HepG2 (cell line): Measurements from ENCODE around the gene MAN2A1. TPM values are rescaled to one million over a fixed set of nuclear protein-coding genes. Genes with fewer than 3 reads are reported as not detected.

Experiments used
- AGO1 ChIP-seq: fragments of 200-400 bp; formaldehyde crosslinking; IDR thresholded peaks from 2 replicates; pipeline ENCODE4 v1.6.1; 2017; ENCODE audit warnings: mild to moderate bottlenecking, low read depth, low read length, moderate library complexity; ENCODE audit not compliant: poor library complexity, severe bottlenecking
- ASH2L ChIP-seq: fragments of 300-600, 200-600 bp; sonication (generic); IDR thresholded peaks from 2 replicates; pipeline ENCODE4 v1.7.0; 2017; ENCODE audit warnings: low read depth, mild to moderate bottlenecking, moderate library complexity, mixed read lengths, low read length; ENCODE audit not compliant: insufficient read length
- ATF7 ChIP-seq, 2 experiments: fragments of 450-650 bp in 1 of 2; sonication (generic) in 1 of 2; formaldehyde crosslinking in 1 of 2; IDR thresholded peaks; 2 replicates each; pipeline versions ENCODE4 v1.4.0 to v1.6.1; 2016 to 2020; ENCODE audit warnings: antibody characterized with exemption in 1 of 2, mild to moderate bottlenecking in 1 of 2, missing genetic modification reagents in 1 of 2
- BORCS8-MEF2B ChIP-seq: sonication (generic); formaldehyde crosslinking; IDR thresholded peaks from 2 replicates; pipeline ENCODE4 v1.8.0; 2022; ENCODE audit warnings: mild to moderate bottlenecking, missing genetic modification reagents
- FOXC1 ChIP-seq: sonication (generic); formaldehyde crosslinking; IDR thresholded peaks from 2 replicates; pipeline ENCODE4 v1.8.0; 2022; ENCODE audit warnings: mild to moderate bottlenecking, missing genetic modification reagents, borderline replicate concordance
- GLI4 ChIP-seq: sonication (generic); formaldehyde crosslinking; IDR thresholded peaks from 2 replicates; pipeline ENCODE4 v1.5.1; 2020; ENCODE audit warnings: missing genetic modification reagents, mild to moderate bottlenecking, moderate library complexity, borderline replicate concordance
- KDM4B ChIP-seq: sonication (generic); formaldehyde crosslinking; IDR thresholded peaks from 2 replicates; pipeline ENCODE4 v1.4.0; 2020; ENCODE audit warnings: missing genetic modification reagents
- KDM5A ChIP-seq: fragments of 200-600 bp; sonication (generic); IDR thresholded peaks from 2 replicates; pipeline ENCODE4 v1.7.0; 2018; ENCODE audit warnings: antibody characterized with exemption, mild to moderate bottlenecking, low read length, borderline replicate concordance
- MXD3 ChIP-seq: IDR thresholded peaks from 2 replicates; pipeline ENCODE4 v1.6.1; 2016; ENCODE audit warnings: mild to moderate bottlenecking, missing biosample characterization, missing genetic modification reagents
- ONECUT2 ChIP-seq: sonication (generic); formaldehyde crosslinking; IDR thresholded peaks from 2 replicates; pipeline ENCODE4 v1.4.0; 2020; ENCODE audit warnings: missing genetic modification reagents
- PATZ1 ChIP-seq: sonication (generic); formaldehyde crosslinking; IDR thresholded peaks from 2 replicates; pipeline ENCODE4 v1.4.0; 2020; ENCODE audit warnings: missing genetic modification reagents
- PAWR ChIP-seq: sonication (generic); formaldehyde crosslinking; IDR thresholded peaks from 2 replicates; pipeline ENCODE4 v1.4.0; 2020; ENCODE audit warnings: missing genetic modification reagents, mild to moderate bottlenecking, borderline replicate concordance
- PRMT3 ChIP-seq: sonication (generic); formaldehyde crosslinking; IDR thresholded peaks from 2 replicates; pipeline ENCODE4 v1.8.1; 2022; ENCODE audit warnings: low read depth, mild to moderate bottlenecking, moderate library complexity, missing genetic modification reagents, borderline replicate concordance
- RELA ChIP-seq: sonication (generic); formaldehyde crosslinking; IDR thresholded peaks from 2 replicates; pipeline ENCODE4 v1.4.0; 2020; ENCODE audit warnings: missing genetic modification reagents
- RORA ChIP-seq: sonication (generic); formaldehyde crosslinking; IDR thresholded peaks from 2 replicates; pipeline ENCODE4 v1.5.0; 2020; ENCODE audit warnings: mild to moderate bottlenecking, missing genetic modification reagents, moderate library complexity
- SCMH1 ChIP-seq: sonication (generic); formaldehyde crosslinking; IDR thresholded peaks from 2 replicates; pipeline ENCODE4 v1.9.0; 2021; ENCODE audit warnings: missing genetic modification reagents, mild to moderate bottlenecking, borderline replicate concordance
- SMARCC2 ChIP-seq: fragments of 450-650 bp; IDR thresholded peaks from 2 replicates; pipeline ENCODE4 v1.6.1; 2017; ENCODE audit warnings: antibody characterized with exemption, mild to moderate bottlenecking
- SMYD3 ChIP-seq: sonication (generic); formaldehyde crosslinking; IDR thresholded peaks from 2 replicates; pipeline ENCODE4 v1.8.1; 2023; ENCODE audit warnings: mild to moderate bottlenecking, missing genetic modification reagents
- SOX6 ChIP-seq, 2 experiments: fragments of 450-650 bp in 1 of 2; sonication (generic) in 1 of 2; formaldehyde crosslinking in 1 of 2; IDR thresholded peaks; 2 replicates each; pipeline versions ENCODE4 v1.4.0 to v1.6.1; 2017 to 2020; ENCODE audit warnings: antibody characterized with exemption in 1 of 2, mild to moderate bottlenecking in 1 of 2, missing genetic modification reagents in 1 of 2
- YY1 ChIP-seq: IDR thresholded peaks from 2 replicates; pipeline ENCODE4 v1.6.1; 2011; ENCODE audit warnings: low read length, low read depth, moderate library complexity, mild to moderate bottlenecking; ENCODE audit not compliant: insufficient read depth, insufficient replicate concordance
- ZFYVE20 ChIP-seq: sonication (generic); formaldehyde crosslinking; IDR thresholded peaks from 2 replicates; pipeline ENCODE4 v1.8.0; 2023; ENCODE audit warnings: low read depth, mild to moderate bottlenecking, moderate library complexity, missing genetic modification reagents, borderline replicate concordance
- ZNF577 ChIP-seq: sonication (generic); formaldehyde crosslinking; IDR thresholded peaks from 2 replicates; pipeline ENCODE4 v1.4.0; 2020; ENCODE audit warnings: mild to moderate bottlenecking, low read depth, missing genetic modification reagents, borderline replicate concordance
- ZNF589 ChIP-seq: sonication (generic); formaldehyde crosslinking; conservative IDR thresholded peaks from 2 replicates; pipeline ENCODE4 v1.8.0; 2022; ENCODE audit warnings: mild to moderate bottlenecking, moderate library complexity, missing genetic modification reagents
- polyA plus RNA-seq, 8 experiments: library from polyadenylated mRNA; depleted of rRNA in 3 of 8; stranded (reverse) in 7 of 8; unstranded in 1 of 8; fragments of >200 nt; fragmentation: Illumina TruSeq in 4 of 8; extraction: Trizol in 4 of 8; gene quantifications; 2 replicates each; pipeline versions ENCODE4 v1.2.1 to v1.2.3, GENCODE V29; 2011 to 2016; ENCODE audit warnings: low read depth in 4 of 8, missing spikeins in 1 of 8, mixed read lengths in 1 of 8; ENCODE audit not compliant: insufficient read depth in 1 of 8
- total RNA-seq, 5 experiments: library from RNA; depleted of rRNA; stranded (reverse); fragments of >200 nt; fragmentation: Illumina TruSeq; extraction: Trizol; gene quantifications; 2 replicates each; pipeline ENCODE4 v1.2.3, GENCODE V29; 2016; ENCODE audit warnings: low read depth in 1 of 5
- TF ChIP-seq, protein P1 (sequence below): sonication (generic); formaldehyde crosslinking; conservative IDR thresholded peaks from 2 replicates; pipeline ENCODE4 v1.4.0; 2020; ENCODE audit warnings: missing genetic modification reagents

Gene MAN2A1
- total and polyA plus RNA-seq, 2 of the 13 experiments (the other 11 are each of a cell fraction or from before 2014, with no cell fraction given), result 56.2 to 80.5 TPM

DNA sequence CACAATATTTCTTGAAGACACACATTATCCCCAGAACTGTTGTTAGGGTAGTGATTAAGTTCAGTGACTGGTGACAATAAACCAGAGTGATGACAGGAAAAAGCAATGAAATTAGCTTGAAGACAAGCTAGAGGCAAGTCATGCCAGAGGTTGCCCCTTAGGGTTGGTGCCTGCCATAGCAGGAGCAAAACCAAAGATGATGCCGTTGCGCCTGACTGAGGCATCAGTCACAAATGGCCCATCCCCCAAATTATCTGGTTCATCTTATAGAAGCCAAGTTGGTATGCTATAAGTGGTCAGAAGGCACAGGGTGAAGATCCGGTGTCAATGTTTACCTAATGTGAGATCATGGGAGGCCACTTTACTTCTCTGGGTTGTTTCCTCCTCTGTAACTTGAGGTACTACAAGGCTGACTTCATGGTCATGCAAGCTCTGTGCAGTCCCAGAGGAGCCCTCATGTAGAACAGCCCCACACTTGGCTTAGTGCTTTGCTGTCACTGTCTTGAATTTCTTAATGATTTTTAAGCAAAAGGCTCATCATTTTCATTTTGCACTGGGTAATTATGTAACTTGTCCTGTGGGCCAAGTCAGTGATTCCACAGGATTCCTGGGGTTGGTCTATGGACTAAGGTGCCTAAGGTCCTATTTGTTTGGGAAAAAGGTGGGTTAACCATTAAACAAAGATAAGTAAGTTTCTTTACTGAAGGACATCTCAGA, 211.3 kb downstream of the MAN2A1 start (continued):
- TF ChIP-seq ZNF589 (CRISPR knock-in tag) (no peak), MXD3 (CRISPR knock-in tag) (no peak), ZFYVE20 (no peak), RELA (CRISPR knock-in tag) (no peak), KDM4B (CRISPR knock-in tag) (no peak), SMYD3 (CRISPR knock-in tag) (no peak), PATZ1 (CRISPR knock-in tag) (peak; percentile 23), SMARCC2 (no peak), ASH2L (peak; percentile 100), GLI4 (CRISPR knock-in tag) (no peak), ONECUT2 (CRISPR knock-in tag) (peak; percentile 9; the same call in 1 of the 2 replicates), SOX6 (IDR thresholded peaks at IDR 0.05) (no peak), SOX6 (CRISPR knock-in tag; IDR thresholded peaks at IDR 0.05) (peak; percentile 91), ZNF577 (CRISPR knock-in tag) (no peak), SCMH1 (CRISPR knock-in tag) (no peak), ATF7 (IDR thresholded peaks at IDR 0.05) (peak; percentile 67), ATF7 (CRISPR knock-in tag; IDR thresholded peaks at IDR 0.05) (peak; percentile 94), KDM5A (peak; percentile 36; the same call in 1 of the 2 replicates), AGO1 (no peak), PRMT3 (CRISPR knock-in tag) (no peak), RORA (peak; percentile 86; the same call in 1 of the 2 replicates), FOXC1 (no peak), BORCS8-MEF2B (CRISPR knock-in tag) (no peak), PAWR (no peak), YY1 (peak; percentile 9)
- TF ChIP-seq, protein P1, sequence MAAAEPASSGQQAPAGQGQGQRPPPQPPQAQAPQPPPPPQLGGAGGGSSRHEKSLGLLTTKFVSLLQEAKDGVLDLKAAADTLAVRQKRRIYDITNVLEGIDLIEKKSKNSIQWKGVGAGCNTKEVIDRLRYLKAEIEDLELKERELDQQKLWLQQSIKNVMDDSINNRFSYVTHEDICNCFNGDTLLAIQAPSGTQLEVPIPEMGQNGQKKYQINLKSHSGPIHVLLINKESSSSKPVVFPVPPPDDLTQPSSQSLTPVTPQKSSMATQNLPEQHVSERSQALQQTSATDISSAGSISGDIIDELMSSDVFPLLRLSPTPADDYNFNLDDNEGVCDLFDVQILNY (CRISPR knock-in tag), result no peak
